H9 (cell line): Measurements from ENCODE around the gene CENPO. TPM values are rescaled to one million over a fixed set of nuclear protein-coding genes. Genes with fewer than 3 reads are reported as not detected.

Experiments used
- DNase-seq: peaks from one replicate; pipeline ENCODE4 v3.0.0-alpha.2; 2017
- H2AFZ ChIP-seq: one replicate; pipeline ENCODE4 v1.6.1; 2013; ENCODE audit warnings: mild to moderate bottlenecking, low read length, control low read depth, moderate library complexity
- H2AK5ac ChIP-seq: 2 replicates; pipeline ENCODE4 v1.6.1; 2013; ENCODE audit warnings: low read length, control low read depth, mixed read lengths; ENCODE audit not compliant: insufficient read length
- H2BK120ac ChIP-seq: one replicate; pipeline ENCODE4 v1.6.1; 2013; ENCODE audit warnings: low read depth, mild to moderate bottlenecking, low read length, control low read depth, inconsistent platforms; ENCODE audit not compliant: poor library complexity, severe bottlenecking
- H2BK12ac ChIP-seq: 2 replicates; pipeline ENCODE4 v1.6.1; 2013; ENCODE audit warnings: low read length, control low read depth, mixed read lengths, low read depth; ENCODE audit not compliant: insufficient read length
- H2BK15ac ChIP-seq: 2 replicates; pipeline ENCODE4 v1.6.1; 2013; ENCODE audit warnings: low read depth, low read length, control low read depth
- H2BK20ac ChIP-seq: one replicate; pipeline ENCODE4 v1.6.1; 2013; ENCODE audit warnings: low read depth, mild to moderate bottlenecking, low read length, control low read depth, inconsistent platforms; ENCODE audit not compliant: poor library complexity, severe bottlenecking
- H2BK5ac ChIP-seq: 2 replicates; pipeline ENCODE4 v1.6.1; 2013; ENCODE audit warnings: low read length, control low read depth, mixed read lengths; ENCODE audit not compliant: insufficient read length
- H3K14ac ChIP-seq: 2 replicates; pipeline ENCODE4 v1.6.1; 2013; ENCODE audit warnings: low read length, control low read depth; ENCODE audit not compliant: insufficient read depth
- H3K18ac ChIP-seq: 2 replicates; pipeline ENCODE4 v1.6.1; 2013; ENCODE audit warnings: low read depth, mild to moderate bottlenecking, mixed read lengths, low read length, control low read depth; ENCODE audit not compliant: insufficient read length
- H3K23ac ChIP-seq: 2 replicates; pipeline ENCODE4 v1.6.1; 2013; ENCODE audit warnings: low read length, control low read depth, mixed read lengths, low read depth; ENCODE audit not compliant: insufficient read length
- H3K23me2 ChIP-seq: 2 replicates; pipeline ENCODE4 v1.6.1; 2013; ENCODE audit warnings: low read depth, mild to moderate bottlenecking, mixed read lengths, low read length, control low read depth; ENCODE audit not compliant: insufficient read length, poor library complexity, severe bottlenecking
- H3K27ac ChIP-seq: 2 replicates; pipeline ENCODE4 v1.5.1; 2013; ENCODE audit warnings: low read length, control low read depth, mixed read lengths, low read depth; ENCODE audit not compliant: insufficient read length
- H3K27me3 ChIP-seq: 2 replicates; pipeline ENCODE4 v1.6.1; 2013; ENCODE audit warnings: low read length, control low read depth, inconsistent platforms; ENCODE audit not compliant: insufficient read depth
- H3K4ac ChIP-seq: 2 replicates; pipeline ENCODE4 v1.6.1; 2013; ENCODE audit warnings: low read depth, mild to moderate bottlenecking, control low read depth, inconsistent platforms, low read length, moderate library complexity
- H3K4me1 ChIP-seq: 2 replicates; pipeline ENCODE4 v1.6.1; 2013; ENCODE audit warnings: low read length, control low read depth, inconsistent platforms; ENCODE audit not compliant: insufficient read depth
- H3K4me2 ChIP-seq: 2 replicates; pipeline ENCODE4 v1.6.1; 2013; ENCODE audit warnings: low read length, control low read depth, mixed read lengths; ENCODE audit not compliant: insufficient read length, insufficient read depth
- H3K56ac ChIP-seq: 2 replicates; pipeline ENCODE4 v1.6.1; 2013; ENCODE audit warnings: low read depth, mild to moderate bottlenecking, mixed read lengths, low read length, control low read depth; ENCODE audit not compliant: insufficient read length
- H3K79me1 ChIP-seq: 2 replicates; pipeline ENCODE4 v1.6.1; 2013; ENCODE audit warnings: low read depth, mild to moderate bottlenecking, moderate library complexity, low read length, control low read depth, inconsistent platforms; ENCODE audit not compliant: insufficient read depth, poor library complexity, severe bottlenecking
- H3K79me2 ChIP-seq: 2 replicates; pipeline ENCODE4 v1.6.1; 2013; ENCODE audit warnings: low read length, control low read depth, inconsistent platforms; ENCODE audit not compliant: insufficient read depth
- H3K9ac ChIP-seq: 2 replicates; pipeline ENCODE4 v1.6.1; 2013; ENCODE audit warnings: low read length, control low read depth, mixed read lengths; ENCODE audit not compliant: insufficient read length; ENCODE audit errors: extremely low read depth
- H3K9me3 ChIP-seq: one replicate; pipeline ENCODE4 v1.6.1; 2013; ENCODE audit warnings: low read depth, low read length, inconsistent platforms; ENCODE audit not compliant: control insufficient read depth
- H3T11ph ChIP-seq: one replicate; pipeline ENCODE4 v1.6.1; 2013; ENCODE audit warnings: mild to moderate bottlenecking, low read length, control low read depth, inconsistent platforms
- H4K20me1 ChIP-seq: one replicate; pipeline ENCODE4 v1.6.1; 2013; ENCODE audit not compliant: control insufficient read depth, insufficient read length, insufficient read depth
- H4K5ac ChIP-seq: 2 replicates; pipeline ENCODE4 v1.6.1; 2013; ENCODE audit warnings: low read depth, mild to moderate bottlenecking, mixed read lengths, low read length, control low read depth; ENCODE audit not compliant: insufficient read length
- H4K8ac ChIP-seq: replicated peaks from 2 replicates; pipeline ENCODE4 v1.6.1; 2013; ENCODE audit warnings: low read length, control low read depth, mixed read lengths, low read depth; ENCODE audit not compliant: insufficient read length
- H4K91ac ChIP-seq: 2 replicates; pipeline ENCODE4 v1.6.1; 2013; ENCODE audit warnings: low read depth, mild to moderate bottlenecking, moderate library complexity, mixed read lengths, low read length, control low read depth; ENCODE audit not compliant: insufficient read length
- H3K27ac Mint-ChIP-seq, 3 experiments: 2 replicates in 2 of 3; 3 replicates in 1 of 3; pipeline ENCODE4 v1.8.0; 2020 to 2021; ENCODE audit warnings: mixed read lengths in 3 of 3, mild to moderate bottlenecking in 1 of 3, moderate library complexity in 1 of 3
- H3K27me3 Mint-ChIP-seq: 2 replicates; pipeline ENCODE4 v1.8.0; 2021; ENCODE audit warnings: low read depth, mild to moderate bottlenecking, moderate library complexity, mixed read lengths
- H3K36me3 Mint-ChIP-seq, 3 experiments: 2 replicates in 2 of 3; 3 replicates in 1 of 3; pipeline ENCODE4 v1.8.0; 2020 to 2021; ENCODE audit warnings: low read depth in 3 of 3, mixed read lengths in 3 of 3; ENCODE audit not compliant: insufficient read depth in 1 of 3
- H3K4me1 Mint-ChIP-seq, 2 experiments: 2 replicates each; pipeline ENCODE4 v1.8.0; 2020; ENCODE audit warnings: mixed read lengths in 2 of 2
- H3K4me3 Mint-ChIP-seq, 2 experiments: 2 replicates in 1 of 2; 3 replicates in 1 of 2; pipeline ENCODE4 v1.8.0; 2020 to 2021; ENCODE audit warnings: mild to moderate bottlenecking in 2 of 2, mixed read lengths in 2 of 2, moderate library complexity in 1 of 2
- H3K9me3 Mint-ChIP-seq, 2 experiments: 2 replicates in 1 of 2; 3 replicates in 1 of 2; pipeline ENCODE4 v1.8.0; 2020; ENCODE audit warnings: mild to moderate bottlenecking in 2 of 2, mixed read lengths in 2 of 2, moderate library complexity in 1 of 2
- CTCF ChIP-seq: fragments of 200-600 bp; sonication (generic); conservative IDR thresholded peaks from 3 replicates; pipeline ENCODE4 v1.8.0; 2021; ENCODE audit warnings: antibody characterized with exemption, mild to moderate bottlenecking
- WGBS: extraction: QIAGEN DNeasy Blood & Tissue Kit; methylation state at CpG from one replicate; pipeline ENCODE4 v1.1.7; 2013; ENCODE audit warnings: missing lambda C conversion rate, low lambda C conversion rate, mixed read lengths; ENCODE audit not compliant: insufficient read length; ENCODE audit errors: extremely low coverage; 5-methylcytosine and 5-hydroxymethylcytosine counted together
- total RNA-seq: library from RNA; stranded (reverse); gene quantifications from 2 replicates; pipeline ENCODE4 v1.2.1, GENCODE V29; 2021

Gene CENPO
- total RNA-seq, 1 experiment from 2014 or later, result 49.5 TPM

GRCh38 chr2:24766609-24767008 is 26.6 kb upstream of the CENPO start:
- no peak overlapping the region for H2BK12ac ChIP-seq
- H4K5ac ChIP-seq, result no peak overlapping the region
- Mint-ChIP-seq H3K36me3 (peaks cover 7 to 22% (median 19%) of the 10 kb centered on the region in 3 experiments), H3K27ac (peak overlapping the region in 2 of 3 experiments; percentile 10 to 47; a peak in 2 of 7 replicates), H3K4me3 (no peak overlapping the region), H3K27me3 (no peaks in the 10 kb centered on the region), H3K9me3 (peaks cover 0 to 3% of the 10 kb centered on the region in 2 experiments; a peak in 1 of 5 replicates), H3K4me1 (peaks cover 0 to 2% of the 10 kb centered on the region in 2 experiments; a peak in 2 of 4 replicates)
- no peak overlapping the region for H4K91ac ChIP-seq
- H4K8ac ChIP-seq, result no peak overlapping the region
- no CpG with 5 or more reads among the region's 6 CpGs for WGBS
- no peak overlapping the region for H3K18ac ChIP-seq
- no peak overlapping the region for H2BK20ac ChIP-seq
- H3K9ac ChIP-seq, result no peak overlapping the region
- H2BK15ac ChIP-seq, result no peak overlapping the region
- no peak overlapping the region for H2AFZ ChIP-seq
- no peak overlapping the region for H3T11ph ChIP-seq
- H4K20me1 ChIP-seq, result no peaks in the 10 kb centered on the region
- no peak overlapping the region for H3K14ac ChIP-seq
- no peak overlapping the region for H3K23ac ChIP-seq
- no peak for TF ChIP-seq CTCF
- H2BK5ac ChIP-seq, result no peak overlapping the region
- H3K79me1 ChIP-seq, result no peaks in the 10 kb centered on the region
- H2AK5ac ChIP-seq, result no peak overlapping the region
- no peak overlapping the region for H3K4me2 ChIP-seq
- H3K27me3 ChIP-seq, result no peaks in the 10 kb centered on the region
- no peak overlapping the region for H3K27ac ChIP-seq
- H3K56ac ChIP-seq, result no peak overlapping the region
- H3K4me1 ChIP-seq, result no peaks in the 10 kb centered on the region
- DNase-seq, result no peak
- H3K23me2 ChIP-seq, result no peaks in the 10 kb centered on the region
- H2BK120ac ChIP-seq, result no peak overlapping the region
- H3K79me2 ChIP-seq, result no peaks in the 10 kb centered on the region
- H3K4ac ChIP-seq, result no peak overlapping the region
- H3K9me3 ChIP-seq, result no peaks in the 10 kb centered on the region
